Stimulated activated effector memory CD8-positive, alpha-beta T cell treated with anti-CD3 and anti-CD28 coated beads, Interleukin-12 subunit alpha, Interleukin-12 subunit beta, amount 100 ng/mL, for 72 hours (primary cell): ENCODE results near the gene APOL4.
"Not testable (repeated sequence)": the region's sequence is repeated elsewhere in the genome, so short reads cannot be mapped to it uniquely, and the experiment has no call there.

Experiments used
- ATAC-seq: fragments of 150-1000 bp; cut with Tn5 transposase; 2 replicates; pipeline ENCODE4 v1.10.0; 2021
- DNase-seq, 2 donors: peaks; one replicate each; pipeline ENCODE4 v3.0.0; 2021 to 2022; ENCODE audit warnings: low spot score in 2 of 2
- H3K27ac Mint-ChIP-seq: one replicate; pipeline ENCODE4 v1.8.0; 2022; ENCODE audit warnings: mild to moderate bottlenecking, mixed read lengths
- H3K36me3 Mint-ChIP-seq: one replicate; pipeline ENCODE4 v1.8.0; 2022; ENCODE audit warnings: mild to moderate bottlenecking, mixed read lengths
- H3K4me1 Mint-ChIP-seq: one replicate; pipeline ENCODE4 v1.8.0; 2022; ENCODE audit warnings: mixed read lengths
- H3K4me3 Mint-ChIP-seq: one replicate; pipeline ENCODE4 v1.8.0; 2022; ENCODE audit warnings: mild to moderate bottlenecking, mixed read lengths
- H3K9me3 Mint-ChIP-seq: one replicate; pipeline ENCODE4 v1.8.0; 2022; ENCODE audit warnings: mixed read lengths

Gene APOL4

GRCh38 chr22:36165141-36165540, 36.5 kb downstream of the APOL4 start:
- H3K36me3 Mint-ChIP-seq = peaks cover 6% of the 10 kb centered on the region
- peak overlapping the region; percentile 100 for H3K27ac Mint-ChIP-seq
- DNase-seq (no peak), ATAC-seq (no peak)
- no peaks in the 10 kb centered on the region for H3K9me3 Mint-ChIP-seq
- H3K4me3 Mint-ChIP-seq = peak overlapping the region; percentile 98
- peaks cover 70% of the 10 kb centered on the region for H3K4me1 Mint-ChIP-seq

- DNase-seq (no peak), ATAC-seq (no peak)
- H3K27ac Mint-ChIP-seq = peak overlapping the region; percentile 100
- peaks cover 75% of the 10 kb centered on the region for H3K4me1 Mint-ChIP-seq
- peak overlapping the region; percentile 98 for H3K4me3 Mint-ChIP-seq
- H3K9me3 Mint-ChIP-seq = no peaks in the 10 kb centered on the region
- peaks cover 10% of the 10 kb centered on the region for H3K36me3 Mint-ChIP-seq
Observed at GRCh38 chr22:36164621-36165020, 37.0 kb downstream of the APOL4 start.

DNA sequence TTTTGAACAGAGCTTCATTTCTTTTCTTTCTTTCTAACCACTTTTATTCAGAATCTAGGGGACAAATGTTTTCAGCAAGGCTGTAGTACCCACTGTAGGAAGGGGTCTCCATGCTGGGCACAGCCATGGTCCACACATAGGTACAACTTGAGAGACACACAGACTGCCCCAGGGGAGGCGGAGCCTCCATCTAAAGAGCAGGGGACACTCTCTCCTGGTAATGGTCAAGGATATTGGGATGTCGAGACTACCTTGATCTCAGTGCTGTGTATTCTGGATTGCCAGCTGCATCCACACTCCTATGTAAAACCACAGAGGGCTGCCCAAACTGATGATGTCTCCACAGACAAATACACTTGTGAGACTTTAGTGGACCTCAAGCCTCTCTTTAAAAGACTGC, 38.1 kb downstream of the APOL4 start:
- Mint-ChIP-seq H3K4me1 (peaks cover 87% of the 10 kb centered on the region), H3K4me3 (peak overlapping the region; percentile 98), H3K36me3 (peaks cover 15% of the 10 kb centered on the region), H3K27ac (peak overlapping the region; percentile 100), H3K9me3 (no peaks in the 10 kb centered on the region)
- DNase-seq = no peak
- no peak for ATAC-seq

DNA sequence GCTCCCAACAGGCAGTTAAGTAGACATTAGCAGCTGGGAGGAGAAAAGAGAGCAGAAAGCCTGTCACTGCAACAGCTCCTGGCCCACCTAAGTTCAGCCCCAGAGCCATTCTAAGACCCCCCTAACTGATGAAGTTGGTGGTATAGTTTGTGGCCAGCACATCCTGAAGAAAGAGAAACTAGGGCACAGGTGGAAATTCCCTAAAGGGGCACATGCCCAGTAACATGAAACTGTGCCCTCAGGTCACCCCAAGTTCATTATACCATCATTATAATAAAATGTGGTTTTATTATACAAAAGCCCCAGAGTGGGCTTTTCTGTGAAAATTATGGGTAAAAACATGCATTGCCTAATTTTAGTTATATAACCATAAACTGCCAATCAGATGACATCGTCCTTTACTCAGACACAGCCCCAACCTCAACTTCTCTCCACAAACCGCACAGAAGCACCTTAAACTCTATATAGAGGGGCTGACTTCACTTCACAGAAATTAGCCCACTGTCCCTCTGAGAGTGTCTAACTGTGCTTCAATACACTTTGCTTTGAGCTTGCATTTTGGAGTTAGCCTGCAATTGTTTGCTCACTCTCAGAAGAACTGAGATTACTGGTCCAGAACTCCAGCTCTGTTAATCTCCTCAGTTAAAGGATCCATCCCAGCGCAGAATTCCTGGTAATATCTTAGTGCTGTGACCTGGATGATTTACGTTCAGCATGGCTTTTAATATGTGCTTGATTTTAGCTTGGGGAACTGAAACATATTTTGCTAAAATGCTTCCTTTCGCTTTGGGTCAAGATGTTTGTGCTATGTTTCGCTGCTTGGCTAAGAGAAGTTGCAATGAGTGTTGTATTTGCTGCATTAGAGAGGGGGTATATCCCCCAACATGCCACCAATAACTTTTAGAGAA, 39.2 kb downstream of the APOL4 start:
- H3K9me3 Mint-ChIP-seq = no peaks in the 10 kb centered on the region
- H3K4me1 Mint-ChIP-seq = peaks cover 90% of the 10 kb centered on the region
- peak; percentile 82 for ATAC-seq
- H3K4me3 Mint-ChIP-seq = peak overlapping the region; percentile 98
- DNase-seq = peak in 1 of 2 donors; percentile 69
- peaks cover 17% of the 10 kb centered on the region for H3K36me3 Mint-ChIP-seq
- H3K27ac Mint-ChIP-seq = peak overlapping the region; percentile 100

- Mint-ChIP-seq H3K27ac (peak overlapping the region; percentile 100), H3K4me3 (peak overlapping the region; percentile 98), H3K36me3 (peaks cover 19% of the 10 kb centered on the region), H3K4me1 (peaks cover 90% of the 10 kb centered on the region)
- DNase-seq, H3K9me3 Mint-ChIP-seq: not testable (repeated sequence)
- peak; percentile 22 for ATAC-seq
Observed at GRCh38 chr22:36161793-36162126, 39.8 kb downstream of the APOL4 start.

DNA sequence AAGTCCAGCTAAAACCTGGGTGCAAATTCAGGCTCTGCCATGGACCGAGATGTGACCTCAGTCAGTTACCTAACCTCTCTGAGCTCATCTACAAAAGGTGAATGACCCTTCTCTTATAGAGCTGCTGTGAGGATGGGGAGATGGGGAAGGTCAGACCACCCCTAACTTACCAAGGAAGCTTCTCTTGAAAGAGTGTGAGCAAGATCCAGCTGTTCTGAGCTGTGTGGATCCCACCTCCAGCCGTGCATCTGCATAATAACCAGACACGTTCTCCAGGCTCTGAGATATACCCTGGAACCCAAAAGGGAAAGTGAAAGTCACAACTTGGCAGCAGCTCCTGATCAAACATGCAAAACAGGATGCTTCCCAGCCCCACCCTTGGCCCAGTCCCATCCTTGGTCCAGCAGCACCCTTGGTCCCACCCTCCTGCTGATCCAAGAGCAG, 41.1 kb downstream of the APOL4 start, which contains the start of gene APOL3:
APOL3 (minus strand) TSS at position 257 of the 444 bp plus-strand sequence. CDS start 11,700 bp downstream, outside the sequence.
- ATAC-seq = peak; percentile 51
- Mint-ChIP-seq H3K27ac (peak within 1 kb of the TSS; percentile 100), H3K4me3 (peak within 1 kb of the TSS; percentile 98), H3K9me3 (no peaks in the 10 kb centered on the region), H3K4me1 (peaks cover 90% of the 10 kb centered on the region), H3K36me3 (peaks cover 27% of the 10 kb centered on the region)
- DNase-seq = no peak

DNA sequence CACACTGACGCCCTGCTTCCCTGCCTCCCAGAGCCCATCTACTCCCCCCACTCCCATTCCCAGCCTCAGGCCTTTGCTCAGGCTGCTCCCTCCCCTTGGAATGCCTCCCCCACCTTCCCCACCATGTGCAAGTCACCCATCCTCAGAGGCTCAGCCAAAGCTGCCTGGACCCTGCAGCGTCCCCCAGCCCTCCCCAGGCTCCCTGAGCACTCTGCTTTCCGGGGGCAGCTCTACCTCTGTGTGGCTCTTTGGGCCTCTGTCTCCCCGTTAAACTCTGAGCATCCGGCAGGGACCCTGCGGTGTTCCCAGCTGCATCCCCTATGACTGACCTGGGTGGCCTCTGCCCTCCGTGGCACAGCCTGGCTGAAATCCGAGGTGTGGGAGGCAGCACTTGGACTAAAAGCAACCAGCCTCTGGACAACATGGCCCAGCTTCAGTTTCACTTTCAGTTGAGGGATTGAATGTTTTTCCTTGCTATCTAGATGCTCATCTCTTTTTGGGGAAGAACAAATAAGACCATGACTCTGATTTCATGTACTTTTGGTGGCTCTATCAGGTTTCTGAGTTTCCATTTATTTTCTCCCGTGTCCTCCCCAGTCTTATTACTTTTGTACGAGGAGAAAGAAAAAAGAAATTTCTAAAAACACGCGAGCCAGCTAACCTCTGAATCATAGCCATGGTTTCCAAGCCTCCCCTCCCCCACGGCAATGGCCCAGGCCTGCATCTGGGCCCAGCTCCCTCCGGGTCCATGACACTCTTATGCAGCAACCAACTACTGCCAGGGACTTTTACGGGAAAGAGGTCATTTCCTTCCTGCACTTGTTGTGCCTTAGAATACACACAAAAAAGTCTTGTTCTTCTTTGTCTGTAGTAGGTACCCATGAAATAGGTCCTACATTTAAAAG, 44.8 kb downstream of the APOL4 start:
- ATAC-seq = peak; percentile 65
- H3K4me3 Mint-ChIP-seq = peak overlapping the region; percentile 98
- peaks cover 1% of the 10 kb centered on the region for H3K9me3 Mint-ChIP-seq
- peaks cover 93% of the 10 kb centered on the region for H3K4me1 Mint-ChIP-seq
- DNase-seq = peak; percentile 52 to 77
- peaks cover 32% of the 10 kb centered on the region for H3K36me3 Mint-ChIP-seq
- H3K27ac Mint-ChIP-seq = peak overlapping the region; percentile 100

GRCh38 chr22:36156119-36156514, 45.5 kb downstream of the APOL4 start:
- no peak for ATAC-seq
- Mint-ChIP-seq H3K36me3 (peaks cover 32% of the 10 kb centered on the region), H3K9me3 (peaks cover 3% of the 10 kb centered on the region), H3K4me3 (peak overlapping the region; percentile 98), H3K27ac (peak overlapping the region; percentile 100), H3K4me1 (peaks cover 93% of the 10 kb centered on the region)
- DNase-seq = no peak

DNA sequence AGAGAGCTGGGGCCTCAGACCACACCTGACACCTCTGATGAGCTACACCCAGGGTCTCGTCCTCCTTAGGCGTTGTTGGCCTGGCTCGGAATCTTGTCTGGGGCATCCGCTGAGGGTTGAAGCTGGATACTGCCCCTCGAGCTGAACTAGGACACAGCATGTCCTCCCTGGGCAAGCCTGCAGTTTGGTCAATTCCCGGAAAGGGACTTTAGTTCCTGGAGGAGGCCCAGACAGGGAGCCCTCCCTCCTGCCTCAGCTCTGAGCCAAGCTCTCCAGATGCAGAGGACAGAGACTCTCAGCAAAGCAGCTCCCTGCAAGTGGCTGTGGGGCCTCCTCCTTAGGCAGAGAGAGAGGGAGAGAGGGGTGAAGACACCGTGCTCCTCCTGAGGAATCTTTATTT, 45.9 kb downstream of the APOL4 start:
- Mint-ChIP-seq H3K9me3 (peaks cover 3% of the 10 kb centered on the region), H3K36me3 (peaks cover 36% of the 10 kb centered on the region), H3K27ac (peak overlapping the region; percentile 100), H3K4me3 (peak overlapping the region; percentile 98), H3K4me1 (peaks cover 93% of the 10 kb centered on the region)
- DNase-seq = no peak
- no peak for ATAC-seq

GRCh38 chr22:36154423-36154945, 47.1 kb downstream of the APOL4 start:
- H3K4me3 Mint-ChIP-seq = peak overlapping the region; percentile 98
- ATAC-seq = peak; percentile 24
- H3K36me3 Mint-ChIP-seq = peaks cover 36% of the 10 kb centered on the region

GRCh38 chr22:36153501-36154422, 47.8 kb downstream of the APOL4 start:
- H3K4me1 Mint-ChIP-seq = peaks cover 87% of the 10 kb centered on the region

More at GRCh38 chr22:36154423-36154945, 47.1 kb downstream of the APOL4 start:
- Mint-ChIP-seq H3K9me3 (peaks cover 3% of the 10 kb centered on the region), H3K4me1 (peaks cover 93% of the 10 kb centered on the region), H3K27ac (peak overlapping the region; percentile 100)
- DNase-seq = no peak

GRCh38 chr22:36152821-36153220, 48.8 kb downstream of the APOL4 start:
- peak overlapping the region; percentile 98 for H3K4me3 Mint-ChIP-seq
- peak overlapping the region; percentile 100 for H3K27ac Mint-ChIP-seq
- peaks cover 48% of the 10 kb centered on the region for H3K36me3 Mint-ChIP-seq
- not testable (repeated sequence) for H3K9me3 Mint-ChIP-seq, DNase-seq, ATAC-seq
- peaks cover 86% of the 10 kb centered on the region for H3K4me1 Mint-ChIP-seq

More at GRCh38 chr22:36153501-36154422, 47.8 kb downstream of the APOL4 start:
- peaks cover 39% of the 10 kb centered on the region for H3K36me3 Mint-ChIP-seq
- DNase-seq (no peak), ATAC-seq (peak; percentile 43)
- peaks cover 3% of the 10 kb centered on the region for H3K9me3 Mint-ChIP-seq
- peak overlapping the region; percentile 100 for H3K27ac Mint-ChIP-seq
- H3K4me3 Mint-ChIP-seq = peak overlapping the region; percentile 98

DNA sequence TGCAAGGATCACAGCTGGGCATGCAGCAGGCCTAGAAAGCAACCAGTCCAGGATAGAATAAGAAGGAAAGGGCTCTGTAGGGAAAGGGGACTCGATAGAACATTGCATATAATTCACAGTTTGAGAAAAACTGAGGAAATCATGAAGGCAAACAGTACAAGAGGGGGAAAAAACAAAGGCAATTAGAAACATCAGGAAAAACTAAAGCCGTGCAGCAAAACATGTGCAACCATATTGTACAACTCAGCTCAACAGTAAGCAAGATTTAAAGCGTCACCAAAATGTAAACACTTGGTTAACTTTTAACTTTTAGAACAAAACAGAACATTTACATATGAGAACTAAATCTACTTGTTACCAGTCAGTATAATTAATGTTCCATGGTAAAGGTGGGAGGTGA, 49.5 kb downstream of the APOL4 start:
- no peak for DNase-seq
- no peak for ATAC-seq
- H3K36me3 Mint-ChIP-seq = peaks cover 51% of the 10 kb centered on the region
- H3K9me3 Mint-ChIP-seq = peaks cover 3% of the 10 kb centered on the region
- peaks cover 80% of the 10 kb centered on the region for H3K4me1 Mint-ChIP-seq
- H3K27ac Mint-ChIP-seq = peak overlapping the region; percentile 100
- H3K4me3 Mint-ChIP-seq = no peak overlapping the region

DNA sequence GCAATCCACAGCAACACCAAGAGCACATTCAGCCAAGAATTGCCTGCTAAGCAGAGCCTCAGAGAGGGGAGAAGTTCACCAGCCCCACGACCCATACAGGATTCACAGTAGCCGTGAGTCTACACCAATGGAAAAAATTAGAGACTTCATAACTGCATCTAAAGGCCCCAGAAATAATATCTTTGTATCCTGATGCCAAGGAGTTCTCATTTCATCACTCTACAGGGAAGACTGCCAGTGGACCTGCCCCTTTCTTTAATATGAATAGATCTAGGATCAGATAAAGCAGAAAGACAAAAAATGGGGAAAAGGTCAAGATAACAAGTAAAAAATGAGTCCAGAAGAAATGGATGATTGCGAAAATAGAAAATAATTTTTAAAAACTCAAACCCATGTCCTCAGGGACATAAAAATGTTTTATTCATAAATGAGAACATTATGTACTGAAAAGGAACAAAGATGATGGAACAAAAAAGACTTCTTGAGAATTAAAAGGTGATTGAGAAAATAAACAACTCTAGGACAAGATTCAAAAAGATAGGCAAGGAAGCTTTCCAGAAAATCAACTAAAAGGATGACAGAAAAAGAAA, 50.5 kb downstream of the APOL4 start:
- DNase-seq (no peak), ATAC-seq (no peak)
- H3K27ac Mint-ChIP-seq = peak overlapping the region; percentile 100
- peaks cover 72% of the 10 kb centered on the region for H3K4me1 Mint-ChIP-seq
- no peak overlapping the region for H3K4me3 Mint-ChIP-seq
- H3K9me3 Mint-ChIP-seq = peaks cover 3% of the 10 kb centered on the region
- H3K36me3 Mint-ChIP-seq = peaks cover 44% of the 10 kb centered on the region
